Esophagus mucosa (tissue), 1 donor: ENCODE measurements around the gene SMIM10L1. TPM values are rescaled to one million over a fixed set of nuclear protein-coding genes. Genes with fewer than 3 reads are reported as not detected.

Source experiments
- ATAC-seq: fragments of 200-7000 bp; cut with Tn5 transposase; one replicate; pipeline ENCODE4 v1.9.1; 2020
- total RNA-seq: library from RNA; stranded (reverse); gene quantifications from one replicate; pipeline ENCODE4 v1.2.4, GENCODE V29; 2023
- donor health status: DM: yes; HTN: yes; CAD: no.

Gene SMIM10L1
- total RNA-seq, result 4.0 TPM

GRCh38 chr12:11171145-11171968 is at the start of gene SMIM10L1:
Gene SMIM10L1, plus strand, starts transcription at chr12:11171194. Its CDS starts 163 bp downstream, at chr12:11171357.
- peak; percentile 100 for ATAC-seq

- no peak for ATAC-seq
Observed at GRCh38 chr12:11130382-11130781, 40.6 kb upstream of the SMIM10L1 start.

- ATAC-seq, result no peak
Observed at GRCh38 chr12:11130999-11131398, 40.0 kb upstream of the SMIM10L1 start.

- ATAC-seq, result no peak
Observed at GRCh38 chr12:11133162-11133561, 37.8 kb upstream of the SMIM10L1 start.

- ATAC-seq, result no peak
Observed at GRCh38 chr12:11133816-11134215, 37.2 kb upstream of the SMIM10L1 start.

- no peak for ATAC-seq
Observed at GRCh38 chr12:11134305-11134704, 36.7 kb upstream of the SMIM10L1 start, which contains the start of gene TAS2R30. Gene TAS2R30, minus strand, starts transcription at chr12:11134644. Its CDS starts 400 bp downstream, at chr12:11134244.

GRCh38 chr12:11136075-11136474 is 34.9 kb upstream of the SMIM10L1 start:
- no peak for ATAC-seq

GRCh38 chr12:11143352-11143751 is 27.6 kb upstream of the SMIM10L1 start:
- no peak for ATAC-seq

GRCh38 chr12:11144297-11144696 is 26.7 kb upstream of the SMIM10L1 start:
- ATAC-seq, result no peak

- no peak for ATAC-seq
Observed at GRCh38 chr12:11147420-11147819, 23.6 kb upstream of the SMIM10L1 start.

- no peak for ATAC-seq
Observed at GRCh38 chr12:11150832-11151231, 20.2 kb upstream of the SMIM10L1 start.

GRCh38 chr12:11152725-11153124 is 18.3 kb upstream of the SMIM10L1 start:
- no peak for ATAC-seq

GRCh38 chr12:11154400-11154925 is 16.5 kb upstream of the SMIM10L1 start:
- no peak for ATAC-seq

GRCh38 chr12:11158885-11159444 is 12.0 kb upstream of the SMIM10L1 start:
- no peak for ATAC-seq

- no peak for ATAC-seq
Observed at GRCh38 chr12:11162502-11162901, 8.5 kb upstream of the SMIM10L1 start.

GRCh38 chr12:11164384-11164783 is 6.6 kb upstream of the SMIM10L1 start:
- no peak for ATAC-seq

- ATAC-seq, result no peak
Observed at GRCh38 chr12:11166300-11166699, 4.7 kb upstream of the SMIM10L1 start.

- no peak for ATAC-seq
Observed at GRCh38 chr12:11170810-11171144, 217 bp upstream of the SMIM10L1 start.

GRCh38 chr12:11171969-11172675 is 1.1 kb downstream of the SMIM10L1 start:
- no peak for ATAC-seq

- no peak for ATAC-seq
Observed at GRCh38 chr12:11174022-11174421, 3.0 kb downstream of the SMIM10L1 start.

- ATAC-seq, result no peak
Observed at GRCh38 chr12:11178250-11178649, 7.3 kb downstream of the SMIM10L1 start.

- ATAC-seq, result no peak
Observed at GRCh38 chr12:11182529-11182928, 11.5 kb downstream of the SMIM10L1 start.

GRCh38 chr12:11183011-11183410 is 12.0 kb downstream of the SMIM10L1 start:
- ATAC-seq, result no peak
